ENCODE results near the gene ZNF236. TPM values are rescaled to one million over a fixed set of nuclear protein-coding genes. Genes with fewer than 3 reads are reported as not detected.

The ZNF236 gene
- total RNA-seq, 1 donor from 2014 or later: 14.5 TPM

- no peak for DNase-seq (ENCODE audit: extremely low spot score in 2 of 2)
These were observed 59.4 kb downstream of the ZNF236 start for GRCh38 chr18:76881744-76882143.

GRCh38 chr18:76882146-76882545, 59.8 kb downstream of the ZNF236 start:
- no peaks in the 10 kb centered on the region for H3K9me3 ChIP-seq
- peaks cover 0 to 43% of the 10 kb centered on the region in 2 donors for H3K36me3 ChIP-seq
- no peak for TF ChIP-seq CTCF (IDR thresholded peaks at IDR 0.05)
- TF ChIP-seq POLR2AphosphoS5 (IDR thresholded peaks at IDR 0.05; ENCODE audit: insufficient read depth in 1 of 2, low read depth in 1 of 2): no peak
- no peak for TF ChIP-seq POLR2A (IDR thresholded peaks at IDR 0.05)
- DNase-seq (ENCODE audit: extremely low spot score in 2 of 2): no peak
- no peaks in the 10 kb centered on the region for H3K4me1 ChIP-seq
- intact Hi-C loops (cut with DNase I): no loop called here
- H3K4me3 ChIP-seq: no peak overlapping the region
- H3K27me3 ChIP-seq: no peaks in the 10 kb centered on the region
- no peak overlapping the region for H3K27ac ChIP-seq

More at GRCh38 chr18:76881744-76882143, 59.4 kb downstream of the ZNF236 start:
- TF ChIP-seq POLR2A (IDR thresholded peaks at IDR 0.05) (no peak), POLR2AphosphoS5 (IDR thresholded peaks at IDR 0.05; ENCODE audit: insufficient read depth in 1 of 2, low read depth in 1 of 2) (no peak), CTCF (IDR thresholded peaks at IDR 0.05) (no peak)
- no peak overlapping the region for H3K27ac ChIP-seq
- H3K27me3 ChIP-seq: no peaks in the 10 kb centered on the region
- H3K36me3 ChIP-seq: peaks cover 0 to 39% of the 10 kb centered on the region in 2 donors
- no peaks in the 10 kb centered on the region for H3K9me3 ChIP-seq
- H3K4me1 ChIP-seq: no peaks in the 10 kb centered on the region
- intact Hi-C loops (cut with DNase I): no loop called here
- no peak overlapping the region for H3K4me3 ChIP-seq

- Histone ChIP-seq H3K27me3 (no peaks in the 10 kb centered on the region), H3K27ac (no peak overlapping the region), H3K36me3 (peaks cover 0 to 45% of the 10 kb centered on the region in 2 donors), H3K9me3 (no peaks in the 10 kb centered on the region), H3K4me3 (no peak overlapping the region), H3K4me1 (no peaks in the 10 kb centered on the region)
- intact Hi-C loops (cut with DNase I): no loop called here
- TF ChIP-seq POLR2A (IDR thresholded peaks at IDR 0.05): no peak
- TF ChIP-seq POLR2AphosphoS5 (IDR thresholded peaks at IDR 0.05; ENCODE audit: insufficient read depth in 1 of 2, low read depth in 1 of 2): no peak
- no peak for TF ChIP-seq CTCF (IDR thresholded peaks at IDR 0.05)
- DNase-seq (ENCODE audit: extremely low spot score in 2 of 2): no peak
These were observed 62.6 kb downstream of the ZNF236 start for GRCh38 chr18:76885001-76885400.

GRCh38 chr18:76886112-76886511, 63.8 kb downstream of the ZNF236 start:
- H3K36me3 ChIP-seq: peaks cover 0 to 35% of the 10 kb centered on the region in 2 donors
- TF ChIP-seq CTCF (IDR thresholded peaks at IDR 0.05) (no peak), POLR2AphosphoS5 (IDR thresholded peaks at IDR 0.05; ENCODE audit: insufficient read depth in 1 of 2, low read depth in 1 of 2) (no peak), POLR2A (IDR thresholded peaks at IDR 0.05) (no peak)
- no peak for DNase-seq (ENCODE audit: extremely low spot score in 2 of 2)
- H3K9me3 ChIP-seq: no peaks in the 10 kb centered on the region
- intact Hi-C loops (cut with DNase I): no loop called here
- no peak overlapping the region for H3K4me3 ChIP-seq
- no peaks in the 10 kb centered on the region for H3K4me1 ChIP-seq
- H3K27me3 ChIP-seq: no peaks in the 10 kb centered on the region
- no peak overlapping the region for H3K27ac ChIP-seq

GRCh38 chr18:76889091-76889699, 66.8 kb downstream of the ZNF236 start:
- DNase-seq (ENCODE audit: extremely low spot score in 2 of 2): no peak
- H3K4me1 ChIP-seq: no peaks in the 10 kb centered on the region
- TF ChIP-seq CTCF (IDR thresholded peaks at IDR 0.05) (no peak), POLR2AphosphoS5 (IDR thresholded peaks at IDR 0.05; ENCODE audit: insufficient read depth in 1 of 2, low read depth in 1 of 2) (no peak), POLR2A (IDR thresholded peaks at IDR 0.05) (no peak)
- H3K9me3 ChIP-seq: no peaks in the 10 kb centered on the region
- H3K27me3 ChIP-seq: no peaks in the 10 kb centered on the region
- H3K4me3 ChIP-seq: no peak overlapping the region
- intact Hi-C loops (cut with DNase I): no loop called here
- no peak overlapping the region for H3K27ac ChIP-seq
- H3K36me3 ChIP-seq: peaks cover 0 to 27% of the 10 kb centered on the region in 2 donors

Data from vagina (tissue), 2 donors.